B cell (primary cell): ENCODE measurements around the gene TTC39C. TPM values are rescaled to one million over a fixed set of nuclear protein-coding genes. Genes with fewer than 3 reads are reported as not detected.

Experiments used
- ATAC-seq: fragments of 200-7000 bp; cut with Tn5 transposase; one replicate; pipeline ENCODE4 v1.10.0; 2021; ENCODE audit warnings: low read depth, mild to moderate bottlenecking, moderate number of reproducible peaks, moderate library complexity
- CTCF ChIA-PET: fragments of 350-600 bp; sonication (Branson Sonifier 250); formaldehyde crosslinking; loops from one replicate; lab custom pipeline; 2021; ENCODE audit warnings: antibody characterized with exemption, inconsistent platforms; lab: Charles Lee
- POLR2A ChIA-PET: fragments of 350-600 bp; sonication (Branson Sonifier 250); formaldehyde crosslinking; loops from one replicate; lab custom pipeline; 2021; ENCODE audit warnings: antibody characterized with exemption; lab: Charles Lee
- DNase-seq: peaks from one replicate; pipeline ENCODE4 v3.0.0; 2013
- H2AFZ ChIP-seq: 2 replicates; pipeline ENCODE4 v1.6.1; 2012; ENCODE audit warnings: mild to moderate bottlenecking, low read depth, low read length; ENCODE audit not compliant: insufficient read depth, poor library complexity, severe bottlenecking
- H3K27ac ChIP-seq, 2 donors: 1 replicate in 1 of 2; 2 replicates in 1 of 2; pipeline ENCODE4 v1.5.1; 2012 to 2013; ENCODE audit warnings: low read length in 2 of 2, mild to moderate bottlenecking in 2 of 2, moderate library complexity in 1 of 2
- H3K27me3 ChIP-seq, 4 experiments: fragments of 200-600 bp in 1 of 4; sonication (generic) in 1 of 4; replicated peaks in 1 of 4; 1 replicate in 2 of 4; 2 replicates in 2 of 4; pipeline versions ENCODE4 v1.6.1 to v1.7.0; 2013 to 2016; ENCODE audit warnings: low read length in 3 of 4, mild to moderate bottlenecking in 2 of 4, mixed read lengths in 1 of 4, moderate library complexity in 1 of 4; ENCODE audit not compliant: insufficient read depth in 4 of 4, control insufficient read depth in 3 of 4; ENCODE audit errors: control extremely low read depth in 1 of 4
- H3K36me3 ChIP-seq, 2 experiments: replicated peaks in 1 of 2; 1 replicate in 1 of 2; 2 replicates in 1 of 2; pipeline versions ENCODE4 v1.6.1 to v1.7.1; 2013; ENCODE audit warnings: low read length in 1 of 2; ENCODE audit not compliant: insufficient read depth in 2 of 2, control insufficient read depth in 1 of 2; ENCODE audit errors: control extremely low read depth in 1 of 2, extremely low read depth in 1 of 2
- H3K4me1 ChIP-seq, 2 donors: fragments of 200-600 bp in 1 of 2; sonication (generic) in 1 of 2; 1 replicate in 1 of 2; 2 replicates in 1 of 2; pipeline versions ENCODE4 v1.5.1 to v1.6.1; 2013 to 2017; ENCODE audit warnings: low read length in 2 of 2; ENCODE audit not compliant: control insufficient read depth in 2 of 2, insufficient read depth in 2 of 2
- H3K4me2 ChIP-seq: replicated peaks from 2 replicates; pipeline ENCODE3; 2012; ENCODE audit warnings: mild to moderate bottlenecking, low read depth, low read length; ENCODE audit not compliant: poor library complexity, severe bottlenecking
- H3K4me3 ChIP-seq, 5 experiments: fragments of 200-600 bp in 1 of 5; sonication (generic) in 1 of 5; 1 replicate in 3 of 5; 2 replicates in 2 of 5; pipeline versions ENCODE4 v1.5.1 to v1.7.0; 2011 to 2016; ENCODE audit warnings: low read length in 4 of 5, mild to moderate bottlenecking in 4 of 5, low read depth in 2 of 5, control low read depth in 1 of 5, moderate library complexity in 1 of 5; ENCODE audit not compliant: insufficient read depth in 1 of 5; ENCODE audit errors: control extremely low read depth in 1 of 5, extremely low read depth in 1 of 5
- H3K79me2 ChIP-seq: fragments of 200-600 bp; sonication (generic); one replicate; pipeline ENCODE4 v1.6.0; 2016; ENCODE audit warnings: low read length; ENCODE audit not compliant: control insufficient read depth, insufficient read depth
- H3K9ac ChIP-seq: fragments of 200-600 bp; sonication (generic); 2 replicates; pipeline ENCODE4 v1.6.1; 2017; ENCODE audit warnings: mild to moderate bottlenecking, low read length, moderate library complexity
- H3K9me3 ChIP-seq, 3 donors: one replicate each; pipeline versions ENCODE4 v1.6.1 to v1.7.1; 2013; ENCODE audit warnings: low read length in 2 of 3; ENCODE audit not compliant: control insufficient read depth in 2 of 3, insufficient read depth in 1 of 3; ENCODE audit errors: control extremely low read depth in 1 of 3
- H4K20me1 ChIP-seq: 2 replicates; pipeline ENCODE4 v1.6.0; 2012; ENCODE audit warnings: mild to moderate bottlenecking, low read length; ENCODE audit not compliant: insufficient read depth, control insufficient read depth, poor library complexity, severe bottlenecking
- H3K27ac Mint-ChIP-seq: one replicate; pipeline ENCODE4 v1.8.0; 2021; ENCODE audit warnings: mixed read lengths
- H3K27me3 Mint-ChIP-seq: one replicate; pipeline ENCODE4 v1.8.0; 2021; ENCODE audit warnings: mixed read lengths
- H3K4me1 Mint-ChIP-seq: one replicate; pipeline ENCODE4 v1.8.0; 2021; ENCODE audit warnings: mixed read lengths
- H3K4me3 Mint-ChIP-seq: one replicate; pipeline ENCODE4 v1.8.0; 2021; ENCODE audit warnings: mixed read lengths
- H3K9me3 Mint-ChIP-seq: one replicate; pipeline ENCODE4 v1.8.0; 2022; ENCODE audit warnings: mixed read lengths; ENCODE audit not compliant: insufficient read depth
- CTCF ChIP-seq: fragments of 200-600 bp; IDR thresholded peaks from one replicate; pipeline ENCODE4 v1.8.0; 2022; ENCODE audit warnings: antibody characterized with exemption, mild to moderate bottlenecking
- EZH2 ChIP-seq: IDR thresholded peaks from 2 replicates; pipeline ENCODE4 v1.6.1; 2012; ENCODE audit warnings: borderline replicate concordance, low read depth, mild to moderate bottlenecking, moderate library complexity, low read length; ENCODE audit not compliant: insufficient read depth, poor library complexity, severe bottlenecking
- WGBS: methylation state at CpG from one replicate; pipeline ENCODE4 v1.1.5; 2013; ENCODE audit warnings: missing lambda C conversion rate; ENCODE audit not compliant: insufficient coverage; 5-methylcytosine and 5-hydroxymethylcytosine counted together
- intact Hi-C: fragments of 100-400 bp; cut with micrococcal nuclease; formaldehyde crosslinking; loops from one replicate; pipeline ENCODE4 v1.10.0; 2022
- polyA plus RNA-seq: library from polyadenylated mRNA; depleted of rRNA; stranded (reverse); fragments of >200 nt; gene quantifications from 2 replicates; pipeline ENCODE4 v1.2.3, GENCODE V29; 2012
- total RNA-seq, 2 donors: library from RNA; stranded (reverse); fragments of 120-200 nt in 1 of 2; gene quantifications; 1 replicate in 1 of 2; 2 replicates in 1 of 2; pipeline versions ENCODE4 v1.2.3 to v1.2.4, GENCODE V29; 2013 to 2022

The TTC39C gene
- total and polyA plus RNA-seq, 2 donors (not counting 1 experiment from before 2014, with no cell fraction given) = 22.3 to 44.3 TPM

- no peak overlapping the region for H3K27ac Mint-ChIP-seq
- peaks cover 0 to 3% (median 0%) of the 10 kb centered on the region in 3 donors for H3K9me3 ChIP-seq
- ChIA-PET POLR2A (no interaction called here), CTCF (interaction anchor here (3.7 kb wide), 1 partner anchor 13 kb away, joined by 21 read pairs; no protein-coding TSS in a partner anchor)
- no CpG with 5 or more reads among the region's 3 CpGs for WGBS
- no peak overlapping the region for H3K9ac ChIP-seq
- no peak overlapping the region for H2AFZ ChIP-seq
- no peaks in the 10 kb centered on the region for H3K9me3 Mint-ChIP-seq
- no peak overlapping the region for H3K4me2 ChIP-seq
- H3K4me1 Mint-ChIP-seq = peaks cover 25% of the 10 kb centered on the region
- DNase-seq (no peak), ATAC-seq (no peak)
- no peaks in the 10 kb centered on the region for H3K27me3 ChIP-seq
- H3K4me3 ChIP-seq = no peak overlapping the region
- H3K36me3 ChIP-seq = no peaks in the 10 kb centered on the region
- H3K4me3 Mint-ChIP-seq = no peak overlapping the region
- TF ChIP-seq CTCF (no peak), EZH2 (no peak)
- no peaks in the 10 kb centered on the region for H4K20me1 ChIP-seq
- no peak overlapping the region for H3K27ac ChIP-seq
- intact Hi-C loops = no loop called here
- H3K4me1 ChIP-seq = peaks cover 22 to 24% of the 10 kb centered on the region in 2 donors
- H3K27me3 Mint-ChIP-seq = peaks cover 3% of the 10 kb centered on the region
- H3K79me2 ChIP-seq = no peaks in the 10 kb centered on the region
Measured at GRCh38 chr18:24173997-24174396, 159.4 kb downstream of the TTC39C start.

- POLR2A ChIA-PET = no interaction called here
- H3K4me3 Mint-ChIP-seq = peak overlapping the region; percentile 81
- H3K27me3 ChIP-seq = no peaks in the 10 kb centered on the region
- peaks cover 22 to 24% of the 10 kb centered on the region in 2 donors for H3K4me1 ChIP-seq
- H3K36me3 ChIP-seq = no peaks in the 10 kb centered on the region
- DNase-seq (peak; percentile 82), ATAC-seq (peak; percentile 88)
- H3K27ac ChIP-seq = peak overlapping the region; percentile 78 to 87
- TF ChIP-seq EZH2 = no peak
- TF ChIP-seq CTCF = peak; percentile 68
- peak overlapping the region; percentile 78 for H3K4me2 ChIP-seq
- no peaks in the 10 kb centered on the region for H3K27me3 Mint-ChIP-seq
- no CpG with 5 or more reads among the region's 7 CpGs for WGBS
- peak overlapping the region; percentile 92 for H3K27ac Mint-ChIP-seq
- CTCF ChIA-PET = interaction anchor here (0.6 to 3.7 kb wide), 15 partner anchors 9 to 661 kb away, joined by 3 to 60 read pairs (median 3); no protein-coding TSS in a partner anchor
- H3K79me2 ChIP-seq = no peaks in the 10 kb centered on the region
- H2AFZ ChIP-seq = peak overlapping the region; percentile 91
- no peaks in the 10 kb centered on the region for H3K9me3 Mint-ChIP-seq
- peak overlapping the region in 4 of 5 experiments; percentile 15 to 56 (median 38) for H3K4me3 ChIP-seq
- intact Hi-C loops = no loop called here
- peaks cover 25% of the 10 kb centered on the region for H3K4me1 Mint-ChIP-seq
- peak overlapping the region; percentile 59 for H3K9ac ChIP-seq
- H3K9me3 ChIP-seq = no peaks in the 10 kb centered on the region
- H4K20me1 ChIP-seq = no peaks in the 10 kb centered on the region
Measured at GRCh38 chr18:24176727-24177416, 162.3 kb downstream of the TTC39C start.
